Choroid plexus epithelial cell (primary cell): ENCODE data around the gene MAN1A2.

Experiments
- DNase-seq: peaks from one replicate; pipeline ENCODE4 v3.0.0-alpha.2; 2010; ENCODE audit warnings: low read depth
- H3K4me3 ChIP-seq: 2 replicates; pipeline ENCODE4 v1.5.1; 2011; ENCODE audit warnings: low read depth, mild to moderate bottlenecking, control low read depth, low read length, moderate library complexity
- CTCF ChIP-seq: conservative IDR thresholded peaks from 2 replicates; pipeline ENCODE4 v1.5.1; 2011; ENCODE audit warnings: low read depth, mild to moderate bottlenecking, control low read depth, inconsistent platforms, low read length, moderate library complexity

MAN1A2 gene

DNA sequence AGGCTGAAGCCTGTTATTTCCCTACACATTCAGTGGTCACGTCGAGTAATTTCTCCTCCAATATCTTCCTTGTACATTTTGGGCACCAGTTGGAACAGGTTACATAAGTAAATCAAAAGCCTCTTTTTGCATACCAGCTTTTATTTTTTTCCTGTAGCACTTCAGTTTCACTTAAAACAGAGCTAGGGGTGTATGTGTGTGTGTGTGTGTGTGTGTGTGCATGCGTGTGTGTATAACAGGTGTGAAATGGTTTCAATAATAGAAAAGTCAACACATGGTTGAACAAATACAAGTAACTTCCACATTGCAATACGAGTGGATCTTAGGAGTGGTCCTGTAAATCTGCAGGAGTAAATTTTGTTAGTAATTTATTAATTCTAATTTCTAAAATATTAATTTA, 3.0 kb upstream of the MAN1A2 start:
- no peak for DNase-seq
- no peak for TF ChIP-seq CTCF
- H3K4me3 ChIP-seq: no peak overlapping the region

DNA sequence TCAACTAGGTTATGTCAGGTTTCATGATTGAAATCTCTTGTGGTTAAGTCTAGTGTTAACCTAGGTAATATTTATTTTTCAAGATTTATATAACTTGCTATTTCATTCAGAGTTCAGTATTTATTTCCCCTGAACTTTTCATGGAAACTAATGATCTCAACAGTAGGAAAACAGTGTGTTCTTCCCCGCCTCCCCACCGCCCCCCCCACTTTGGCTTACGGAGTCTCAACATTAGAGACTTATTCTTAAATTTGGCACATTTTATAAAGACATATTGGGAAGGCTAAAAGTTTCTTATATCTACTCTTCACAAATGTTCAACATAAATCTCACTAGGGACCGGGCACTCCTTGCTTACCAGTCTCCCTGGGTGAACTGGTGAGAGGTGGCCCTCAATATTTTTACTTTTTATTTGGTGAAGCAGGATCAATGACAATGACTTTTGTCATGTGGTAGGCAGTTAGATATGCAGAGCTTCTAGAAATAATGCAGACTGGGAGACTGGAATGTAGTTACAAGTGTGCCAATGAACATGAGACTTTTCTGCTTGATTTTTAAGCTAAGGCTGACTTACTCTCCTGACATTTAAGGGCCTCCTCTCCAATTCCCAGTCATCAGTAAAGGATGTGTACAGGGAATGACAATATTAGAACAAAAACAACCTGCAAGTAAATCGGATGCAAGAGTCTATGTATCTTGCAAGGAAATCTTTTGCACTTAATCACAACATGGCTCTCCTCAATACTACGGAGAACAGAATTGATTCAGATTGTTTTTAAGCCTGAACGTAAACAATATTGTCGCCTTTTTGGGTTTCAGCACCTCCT, 1.7 kb upstream of the MAN1A2 start:
- H3K4me3 ChIP-seq: peak overlapping the region; percentile 75
- TF ChIP-seq CTCF: no peak

DNA sequence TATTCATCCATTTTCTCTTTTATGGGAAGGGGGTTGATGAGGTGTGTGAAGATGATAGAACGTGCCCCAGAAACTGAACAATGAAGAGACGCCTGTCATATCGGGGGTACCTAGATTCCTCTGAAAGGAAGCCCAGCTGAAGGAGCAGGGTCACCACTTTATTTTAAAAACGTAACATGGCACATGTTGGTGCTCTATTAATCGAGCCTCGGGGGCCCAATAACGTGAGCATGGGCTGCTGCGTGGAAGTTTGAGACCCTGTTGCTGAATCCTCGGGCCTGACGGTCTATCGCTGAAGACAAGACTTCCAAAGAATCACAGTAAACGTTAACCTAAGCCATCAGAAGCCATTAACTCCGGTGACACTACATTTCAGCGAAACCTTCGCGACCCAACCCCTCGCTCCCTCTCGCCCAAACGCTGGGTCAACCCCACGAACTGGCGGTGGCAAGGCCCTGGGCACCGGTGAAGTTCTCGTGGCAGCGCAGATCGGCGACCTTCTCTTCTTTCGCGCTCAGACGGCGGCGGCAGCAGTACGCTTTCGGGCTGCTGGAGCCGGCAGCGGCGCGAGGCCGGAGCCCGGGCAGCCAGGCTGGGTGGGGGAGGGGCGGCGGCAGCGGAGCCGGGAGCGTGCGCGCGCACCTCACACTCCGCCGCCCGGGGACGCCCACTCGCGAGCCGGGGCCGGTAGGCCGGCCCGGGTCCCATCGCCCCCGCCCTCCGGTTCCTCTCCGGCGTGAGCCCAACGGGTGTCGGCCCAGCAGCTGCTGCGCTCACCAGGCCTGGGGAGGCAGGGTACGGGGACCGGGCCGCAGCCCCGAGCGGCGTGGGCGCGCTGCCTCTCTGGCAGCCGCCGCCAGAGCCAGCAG, 838 bp upstream of the MAN1A2 start:
- TF ChIP-seq CTCF: no peak
- DNase-seq: peak; percentile 78
- H3K4me3 ChIP-seq: peak overlapping the region; percentile 75

More for the DNA sequence above, 1.7 kb upstream of the MAN1A2 start:
- peak; percentile 28 for DNase-seq

GRCh38 chr1:117368116-117369108, 1.2 kb downstream of the MAN1A2 start:
- no peak for TF ChIP-seq CTCF
- DNase-seq: no peak
- peak overlapping the region; percentile 75 for H3K4me3 ChIP-seq

DNA sequence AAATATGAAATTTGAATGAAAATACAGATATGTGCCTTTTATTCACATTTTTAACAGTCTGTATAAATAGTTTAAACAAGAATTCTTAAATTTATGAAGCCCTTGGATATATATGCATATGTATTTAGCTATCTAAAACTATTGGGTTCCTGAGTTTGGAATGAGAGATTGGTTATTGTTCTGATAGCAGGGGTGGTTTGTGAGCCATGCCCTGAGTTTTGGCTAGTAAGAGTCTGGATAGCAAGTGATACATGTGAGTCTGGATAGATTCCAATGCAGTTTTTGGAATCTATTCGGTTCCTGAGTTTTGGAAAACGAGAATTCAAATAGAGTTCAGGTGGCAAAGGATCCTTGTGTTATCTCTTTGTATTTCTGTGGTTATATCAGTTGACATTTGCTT, 2.8 kb downstream of the MAN1A2 start:
- no peak for TF ChIP-seq CTCF
- peak overlapping the region; percentile 75 for H3K4me3 ChIP-seq
- DNase-seq: no peak

GRCh38 chr1:117370509-117370908, 3.3 kb downstream of the MAN1A2 start:
- H3K4me3 ChIP-seq: peak overlapping the region; percentile 75
- no peak for DNase-seq
- TF ChIP-seq CTCF: no peak
